HL-60/S4 (cell line): ENCODE results near the gene SVIL.
"Not testable (repeated sequence)": the region's sequence is repeated elsewhere in the genome, so short reads cannot be mapped to it uniquely, and the experiment has no call there.

Source experiments
- in situ Hi-C: fragments of 300-500 bp; cut with MboI; formaldehyde crosslinking; loops from 2 replicates; pipeline ENCODE4 v1.14.3; 2022; ENCODE audit warnings: low sequenced_read_pairs

Gene SVIL

GRCh38 chr10:29582769-29583168, 52.0 kb downstream of the SVIL start:
- in situ Hi-C loops: not testable (repeated sequence)

- in situ Hi-C loops: no loop called here
Observed at GRCh38 chr10:29579455-29579970, 55.3 kb downstream of the SVIL start.

GRCh38 chr10:29578457-29578856, 56.3 kb downstream of the SVIL start:
- in situ Hi-C loops: no loop called here

GRCh38 chr10:29576681-29577080, 58.1 kb downstream of the SVIL start:
- in situ Hi-C loops: no loop called here

- in situ Hi-C loops: no loop called here
Observed at GRCh38 chr10:29575098-29575455, 59.7 kb downstream of the SVIL start.

GRCh38 chr10:29574212-29575097, 60.3 kb downstream of the SVIL start:
- in situ Hi-C loops: not testable (repeated sequence)

- in situ Hi-C loops: not testable (repeated sequence)
Observed at GRCh38 chr10:29570248-29570647, 64.5 kb downstream of the SVIL start.

- in situ Hi-C loops: no loop called here
Observed at GRCh38 chr10:29569795-29570194, 65.0 kb downstream of the SVIL start.

GRCh38 chr10:29567003-29567402, 67.8 kb downstream of the SVIL start:
- in situ Hi-C loops: no loop called here

GRCh38 chr10:29566209-29566608, 68.6 kb downstream of the SVIL start:
- in situ Hi-C loops: not testable (repeated sequence)

- in situ Hi-C loops: no loop called here
Observed at GRCh38 chr10:29563420-29564035, 71.2 kb downstream of the SVIL start.

- in situ Hi-C loops: not testable (repeated sequence)
Observed at GRCh38 chr10:29563006-29563405, 71.8 kb downstream of the SVIL start.

- in situ Hi-C loops: no loop called here
Observed at GRCh38 chr10:29559996-29560395, 74.8 kb downstream of the SVIL start.

GRCh38 chr10:29557665-29558064, 77.1 kb downstream of the SVIL start:
- in situ Hi-C loops: no loop called here

- in situ Hi-C loops: no loop called here
Observed at GRCh38 chr10:29555746-29556481, 78.9 kb downstream of the SVIL start.

- in situ Hi-C loops: no loop called here
Observed at GRCh38 chr10:29555091-29555745, 79.6 kb downstream of the SVIL start.

GRCh38 chr10:29554660-29555059, 80.1 kb downstream of the SVIL start:
- in situ Hi-C loops: no loop called here

GRCh38 chr10:29553544-29554250, 81.1 kb downstream of the SVIL start:
- in situ Hi-C loops: no loop called here

- in situ Hi-C loops: not testable (repeated sequence)
Observed at GRCh38 chr10:29553116-29553515, 81.7 kb downstream of the SVIL start.

- in situ Hi-C loops: not testable (repeated sequence)
Observed at GRCh38 chr10:29549493-29549892, 85.3 kb downstream of the SVIL start.
